HepG2 (cell line): ENCODE results near the gene CMTM5. TPM values are rescaled to one million over a fixed set of nuclear protein-coding genes. Genes with fewer than 3 reads are reported as not detected.

ENCODE experiments used
- BRCA1 ChIP-seq: sonication (generic); formaldehyde crosslinking; IDR thresholded peaks from 2 replicates; pipeline ENCODE4 v1.4.0; 2020; ENCODE audit warnings: missing genetic modification reagents
- FUBP1 ChIP-seq: sonication (generic); formaldehyde crosslinking; IDR thresholded peaks from 2 replicates; pipeline ENCODE4 v1.5.1; 2020; ENCODE audit warnings: missing genetic modification reagents, mild to moderate bottlenecking, borderline replicate concordance
- GABPB1 ChIP-seq: IDR thresholded peaks from 2 replicates; pipeline ENCODE4 v1.6.1; 2016; ENCODE audit warnings: mild to moderate bottlenecking, missing genetic modification reagents, moderate library complexity, missing compliant biosample characterization
- HOXA7 ChIP-seq: sonication (generic); formaldehyde crosslinking; IDR thresholded peaks from 2 replicates; pipeline ENCODE4 v1.8.1; 2022; ENCODE audit warnings: mild to moderate bottlenecking, missing genetic modification reagents, moderate library complexity
- JARID2 ChIP-seq: sonication (generic); formaldehyde crosslinking; IDR thresholded peaks from 2 replicates; pipeline ENCODE4 v1.8.1; 2023; ENCODE audit warnings: missing genetic modification reagents, inconsistent platforms; ENCODE audit not compliant: insufficient replicate concordance
- RAD21 ChIP-seq: fragments of 450-650 bp; formaldehyde crosslinking; IDR thresholded peaks from 2 replicates; pipeline ENCODE4 v1.5.0; 2020; ENCODE audit warnings: mild to moderate bottlenecking
- SRSF1 ChIP-seq: fragments of 200-400 bp; formaldehyde crosslinking; optimal IDR thresholded peaks from 2 replicates; pipeline ENCODE3; 2017; ENCODE audit warnings: mild to moderate bottlenecking, low read depth, low read length, moderate library complexity
- ZBTB38 ChIP-seq: sonication (generic); formaldehyde crosslinking; IDR thresholded peaks from 2 replicates; pipeline ENCODE4 v1.5.1; 2020; ENCODE audit warnings: mild to moderate bottlenecking, missing genetic modification reagents
- ZNF136 ChIP-seq: sonication (generic); formaldehyde crosslinking; IDR thresholded peaks from 2 replicates; pipeline ENCODE4 v1.8.1; 2022; ENCODE audit warnings: low read depth, mild to moderate bottlenecking, moderate library complexity, missing genetic modification reagents
- ZNF713 ChIP-seq: sonication (generic); formaldehyde crosslinking; IDR thresholded peaks from 2 replicates; pipeline ENCODE4 v1.4.0; 2020; ENCODE audit warnings: mild to moderate bottlenecking, missing genetic modification reagents
- ZSCAN22 ChIP-seq: sonication (generic); formaldehyde crosslinking; IDR thresholded peaks from 2 replicates; pipeline ENCODE4 v1.4.0; 2020; ENCODE audit warnings: mild to moderate bottlenecking, missing genetic modification reagents
- polyA plus RNA-seq, 8 experiments: library from polyadenylated mRNA; depleted of rRNA in 3 of 8; stranded (reverse) in 7 of 8; unstranded in 1 of 8; fragments of >200 nt; fragmentation: Illumina TruSeq in 4 of 8; extraction: Trizol in 4 of 8; gene quantifications; 2 replicates each; pipeline versions ENCODE4 v1.2.1 to v1.2.3, GENCODE V29; 2011 to 2016; ENCODE audit warnings: low read depth in 4 of 8, missing spikeins in 1 of 8, mixed read lengths in 1 of 8; ENCODE audit not compliant: insufficient read depth in 1 of 8
- total RNA-seq, 5 experiments: library from RNA; depleted of rRNA; stranded (reverse); fragments of >200 nt; fragmentation: Illumina TruSeq; extraction: Trizol; gene quantifications; 2 replicates each; pipeline ENCODE4 v1.2.3, GENCODE V29; 2016; ENCODE audit warnings: low read depth in 1 of 5
- TF ChIP-seq, protein P1 (sequence below): conservative IDR thresholded peaks from 2 replicates; pipeline ENCODE4 v1.6.1; 2018; ENCODE audit warnings: missing genetic modification reagents
- TF ChIP-seq, protein P2 (sequence below): sonication (generic); formaldehyde crosslinking; IDR thresholded peaks from 2 replicates; pipeline ENCODE4 v1.5.1; 2020; ENCODE audit warnings: missing genetic modification reagents, mild to moderate bottlenecking, borderline replicate concordance
- TF ChIP-seq, protein P3 (sequence below): sonication (generic); formaldehyde crosslinking; IDR thresholded peaks from 2 replicates; pipeline ENCODE4 v1.9.0; 2022; ENCODE audit warnings: low read depth, missing genetic modification reagents
- TF ChIP-seq, protein P4 (sequence below): sonication (generic); formaldehyde crosslinking; IDR thresholded peaks from 2 replicates; pipeline ENCODE4 v1.4.0; 2020; ENCODE audit warnings: low read depth, mild to moderate bottlenecking, missing genetic modification reagents
- TF ChIP-seq, protein P5 (sequence below): sonication (generic); formaldehyde crosslinking; conservative IDR thresholded peaks from 2 replicates; pipeline ENCODE4 v1.4.0; 2020; ENCODE audit warnings: missing genetic modification reagents
- TF ChIP-seq, protein P6 (sequence below): sonication (generic); formaldehyde crosslinking; IDR thresholded peaks from 2 replicates; pipeline ENCODE4 v1.4.0; 2020; ENCODE audit warnings: mild to moderate bottlenecking, missing genetic modification reagents

The CMTM5 gene
- total and polyA plus RNA-seq, 2 of the 13 experiments (the other 11 are each of a cell fraction or from before 2014, with no cell fraction given), result not detected

GRCh38 chr14:23352506-23353432 lies 24.1 kb upstream of the CMTM5 start, which contains the start of gene SLC22A17 (continued):
- TF ChIP-seq ZSCAN22 (CRISPR knock-in tag), result no peak
- TF ChIP-seq, protein P1, sequence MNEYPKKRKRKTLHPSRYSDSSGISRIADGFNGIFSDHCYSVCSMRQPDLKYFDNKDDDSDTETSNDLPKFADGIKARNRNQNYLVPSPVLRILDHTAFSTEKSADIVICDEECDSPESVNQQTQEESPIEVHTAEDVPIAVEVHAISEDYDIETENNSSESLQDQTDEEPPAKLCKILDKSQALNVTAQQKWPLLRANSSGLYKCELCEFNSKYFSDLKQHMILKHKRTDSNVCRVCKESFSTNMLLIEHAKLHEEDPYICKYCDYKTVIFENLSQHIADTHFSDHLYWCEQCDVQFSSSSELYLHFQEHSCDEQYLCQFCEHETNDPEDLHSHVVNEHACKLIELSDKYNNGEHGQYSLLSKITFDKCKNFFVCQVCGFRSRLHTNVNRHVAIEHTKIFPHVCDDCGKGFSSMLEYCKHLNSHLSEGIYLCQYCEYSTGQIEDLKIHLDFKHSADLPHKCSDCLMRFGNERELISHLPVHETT (CRISPR knock-in tag), result no peak
- TF ChIP-seq JARID2 (CRISPR knock-in tag), result no peak
- TF ChIP-seq RAD21 (CRISPR knock-in tag), result no peak
- TF ChIP-seq GABPB1, result peak; percentile 68
- TF ChIP-seq BRCA1 (CRISPR knock-in tag), result no peak
- TF ChIP-seq ZNF136, result no peak
- TF ChIP-seq, protein P2, sequence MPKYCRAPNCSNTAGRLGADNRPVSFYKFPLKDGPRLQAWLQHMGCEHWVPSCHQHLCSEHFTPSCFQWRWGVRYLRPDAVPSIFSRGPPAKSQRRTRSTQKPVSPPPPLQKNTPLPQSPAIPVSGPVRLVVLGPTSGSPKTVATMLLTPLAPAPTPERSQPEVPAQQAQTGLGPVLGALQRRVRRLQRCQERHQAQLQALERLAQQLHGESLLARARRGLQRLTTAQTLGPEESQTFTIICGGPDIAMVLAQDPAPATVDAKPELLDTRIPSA (CRISPR knock-in tag), result no peak
- TF ChIP-seq ZNF713 (CRISPR knock-in tag), result no peak
- TF ChIP-seq, protein P3, sequence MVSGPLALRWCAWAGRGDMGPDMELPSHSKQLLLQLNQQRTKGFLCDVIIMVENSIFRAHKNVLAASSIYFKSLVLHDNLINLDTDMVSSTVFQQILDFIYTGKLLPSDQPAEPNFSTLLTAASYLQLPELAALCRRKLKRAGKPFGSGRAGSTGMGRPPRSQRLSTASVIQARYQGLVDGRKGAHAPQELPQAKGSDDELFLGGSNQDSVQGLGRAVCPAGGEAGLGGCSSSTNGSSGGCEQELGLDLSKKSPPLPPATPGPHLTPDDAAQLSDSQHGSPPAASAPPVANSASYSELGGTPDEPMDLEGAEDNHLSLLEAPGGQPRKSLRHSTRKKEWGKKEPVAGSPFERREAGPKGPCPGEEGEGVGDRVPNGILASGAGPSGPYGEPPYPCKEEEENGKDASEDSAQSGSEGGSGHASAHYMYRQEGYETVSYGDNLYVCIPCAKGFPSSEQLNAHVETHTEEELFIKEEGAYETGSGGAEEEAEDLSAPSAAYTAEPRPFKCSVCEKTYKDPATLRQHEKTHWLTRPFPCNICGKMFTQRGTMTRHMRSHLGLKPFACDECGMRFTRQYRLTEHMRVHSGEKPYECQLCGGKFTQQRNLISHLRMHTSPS, result no peak
- TF ChIP-seq, protein P4, sequence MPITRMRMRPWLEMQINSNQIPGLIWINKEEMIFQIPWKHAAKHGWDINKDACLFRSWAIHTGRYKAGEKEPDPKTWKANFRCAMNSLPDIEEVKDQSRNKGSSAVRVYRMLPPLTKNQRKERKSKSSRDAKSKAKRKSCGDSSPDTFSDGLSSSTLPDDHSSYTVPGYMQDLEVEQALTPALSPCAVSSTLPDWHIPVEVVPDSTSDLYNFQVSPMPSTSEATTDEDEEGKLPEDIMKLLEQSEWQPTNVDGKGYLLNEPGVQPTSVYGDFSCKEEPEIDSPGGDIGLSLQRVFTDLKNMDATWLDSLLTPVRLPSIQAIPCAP (CRISPR knock-in tag), result no peak
- 0 out of 2 replicates have a peak, but pooled peaks have one; percentile 31 for TF ChIP-seq FUBP1
- TF ChIP-seq SRSF1, result no peak
- TF ChIP-seq ZBTB38, result no peak
- TF ChIP-seq, protein P5, sequence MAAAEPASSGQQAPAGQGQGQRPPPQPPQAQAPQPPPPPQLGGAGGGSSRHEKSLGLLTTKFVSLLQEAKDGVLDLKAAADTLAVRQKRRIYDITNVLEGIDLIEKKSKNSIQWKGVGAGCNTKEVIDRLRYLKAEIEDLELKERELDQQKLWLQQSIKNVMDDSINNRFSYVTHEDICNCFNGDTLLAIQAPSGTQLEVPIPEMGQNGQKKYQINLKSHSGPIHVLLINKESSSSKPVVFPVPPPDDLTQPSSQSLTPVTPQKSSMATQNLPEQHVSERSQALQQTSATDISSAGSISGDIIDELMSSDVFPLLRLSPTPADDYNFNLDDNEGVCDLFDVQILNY (CRISPR knock-in tag), result peak; percentile 43; the same call in 1 of the 2 replicates
- TF ChIP-seq HOXA7 (CRISPR knock-in tag), result no peak
- TF ChIP-seq, protein P6, sequence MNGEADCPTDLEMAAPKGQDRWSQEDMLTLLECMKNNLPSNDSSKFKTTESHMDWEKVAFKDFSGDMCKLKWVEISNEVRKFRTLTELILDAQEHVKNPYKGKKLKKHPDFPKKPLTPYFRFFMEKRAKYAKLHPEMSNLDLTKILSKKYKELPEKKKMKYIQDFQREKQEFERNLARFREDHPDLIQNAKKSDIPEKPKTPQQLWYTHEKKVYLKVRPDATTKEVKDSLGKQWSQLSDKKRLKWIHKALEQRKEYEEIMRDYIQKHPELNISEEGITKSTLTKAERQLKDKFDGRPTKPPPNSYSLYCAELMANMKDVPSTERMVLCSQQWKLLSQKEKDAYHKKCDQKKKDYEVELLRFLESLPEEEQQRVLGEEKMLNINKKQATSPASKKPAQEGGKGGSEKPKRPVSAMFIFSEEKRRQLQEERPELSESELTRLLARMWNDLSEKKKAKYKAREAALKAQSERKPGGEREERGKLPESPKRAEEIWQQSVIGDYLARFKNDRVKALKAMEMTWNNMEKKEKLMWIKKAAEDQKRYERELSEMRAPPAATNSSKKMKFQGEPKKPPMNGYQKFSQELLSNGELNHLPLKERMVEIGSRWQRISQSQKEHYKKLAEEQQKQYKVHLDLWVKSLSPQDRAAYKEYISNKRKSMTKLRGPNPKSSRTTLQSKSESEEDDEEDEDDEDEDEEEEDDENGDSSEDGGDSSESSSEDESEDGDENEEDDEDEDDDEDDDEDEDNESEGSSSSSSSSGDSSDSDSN (CRISPR knock-in tag), result 0 out of 2 replicates have a peak, but pooled peaks have one; percentile 37
